Measurements from ENCODE around the gene LDB2.

The LDB2 gene

DNA sequence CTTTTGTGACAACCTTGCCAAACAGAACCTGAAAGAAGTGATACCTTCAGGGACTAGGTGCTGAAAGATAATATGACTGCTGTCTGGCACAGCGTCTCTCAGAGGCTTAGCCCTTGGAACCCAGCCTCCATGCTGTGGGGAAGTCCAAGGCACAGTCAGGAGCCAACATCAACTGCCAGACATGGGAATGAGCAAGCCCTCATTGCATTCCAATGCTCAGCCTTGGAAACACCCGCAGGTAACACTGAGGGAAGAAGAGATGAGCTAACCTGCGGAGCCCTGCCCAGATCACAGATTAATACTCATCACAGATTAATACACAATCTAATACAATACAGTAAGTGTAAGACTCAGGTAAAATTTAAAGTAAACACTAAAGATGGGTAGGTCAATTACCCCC is 31.5 kb downstream of the LDB2 start:
- peaks cover 8% of the 10 kb centered on the region for H3K4me1 Mint-ChIP-seq
- peaks cover 23% of the 10 kb centered on the region for H3K36me3 Mint-ChIP-seq (ENCODE audit: low read depth)
- no peaks in the 10 kb centered on the region for H3K9me3 Mint-ChIP-seq
- no peak overlapping the region for H3K27ac Mint-ChIP-seq
- H3K27me3 Mint-ChIP-seq (ENCODE audit: low read depth, poor library complexity): no peaks in the 10 kb centered on the region
- TF ChIP-seq, protein P1, sequence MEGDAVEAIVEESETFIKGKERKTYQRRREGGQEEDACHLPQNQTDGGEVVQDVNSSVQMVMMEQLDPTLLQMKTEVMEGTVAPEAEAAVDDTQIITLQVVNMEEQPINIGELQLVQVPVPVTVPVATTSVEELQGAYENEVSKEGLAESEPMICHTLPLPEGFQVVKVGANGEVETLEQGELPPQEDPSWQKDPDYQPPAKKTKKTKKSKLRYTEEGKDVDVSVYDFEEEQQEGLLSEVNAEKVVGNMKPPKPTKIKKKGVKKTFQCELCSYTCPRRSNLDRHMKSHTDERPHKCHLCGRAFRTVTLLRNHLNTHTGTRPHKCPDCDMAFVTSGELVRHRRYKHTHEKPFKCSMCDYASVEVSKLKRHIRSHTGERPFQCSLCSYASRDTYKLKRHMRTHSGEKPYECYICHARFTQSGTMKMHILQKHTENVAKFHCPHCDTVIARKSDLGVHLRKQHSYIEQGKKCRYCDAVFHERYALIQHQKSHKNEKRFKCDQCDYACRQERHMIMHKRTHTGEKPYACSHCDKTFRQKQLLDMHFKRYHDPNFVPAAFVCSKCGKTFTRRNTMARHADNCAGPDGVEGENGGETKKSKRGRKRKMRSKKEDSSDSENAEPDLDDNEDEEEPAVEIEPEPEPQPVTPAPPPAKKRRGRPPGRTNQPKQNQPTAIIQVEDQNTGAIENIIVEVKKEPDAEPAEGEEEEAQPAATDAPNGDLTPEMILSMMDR (IDR thresholded peaks at IDR 0.05): no peak
- H3K4me3 Mint-ChIP-seq: no peak overlapping the region
- DNase-seq: no peak

- peaks cover 20% of the 10 kb centered on the region for H3K36me3 Mint-ChIP-seq (ENCODE audit: low read depth)
- no peak for DNase-seq
- H3K27ac Mint-ChIP-seq: peak overlapping the region; percentile 62
- TF ChIP-seq, protein P1 (IDR thresholded peaks at IDR 0.05): no peak
- peaks cover 8% of the 10 kb centered on the region for H3K4me1 Mint-ChIP-seq
- no peaks in the 10 kb centered on the region for H3K27me3 Mint-ChIP-seq (ENCODE audit: low read depth, poor library complexity)
- H3K4me3 Mint-ChIP-seq: no peak overlapping the region
- H3K9me3 Mint-ChIP-seq: no peaks in the 10 kb centered on the region
Observed at GRCh38 chr4:16865897-16866283, 32.6 kb downstream of the LDB2 start.

GRCh38 chr4:16865209-16865896 is 33.1 kb downstream of the LDB2 start:
- no peaks in the 10 kb centered on the region for H3K9me3 Mint-ChIP-seq
- DNase-seq: no peak
- no peak overlapping the region for H3K4me3 Mint-ChIP-seq
- H3K4me1 Mint-ChIP-seq: peaks cover 8% of the 10 kb centered on the region
- H3K27ac Mint-ChIP-seq: peak overlapping the region; percentile 62
- H3K27me3 Mint-ChIP-seq (ENCODE audit: low read depth, poor library complexity): no peaks in the 10 kb centered on the region
- peaks cover 19% of the 10 kb centered on the region for H3K36me3 Mint-ChIP-seq (ENCODE audit: low read depth)
- TF ChIP-seq, protein P1 (IDR thresholded peaks at IDR 0.05): no peak

GRCh38 chr4:16864199-16864598 is 34.2 kb downstream of the LDB2 start:
- no peaks in the 10 kb centered on the region for H3K9me3 Mint-ChIP-seq
- TF ChIP-seq, protein P1 (IDR thresholded peaks at IDR 0.05): no peak
- peaks cover 8% of the 10 kb centered on the region for H3K4me1 Mint-ChIP-seq
- peak overlapping the region; percentile 22 for H3K27ac Mint-ChIP-seq
- no peak overlapping the region for H3K4me3 Mint-ChIP-seq
- no peaks in the 10 kb centered on the region for H3K27me3 Mint-ChIP-seq (ENCODE audit: low read depth, poor library complexity)
- peaks cover 19% of the 10 kb centered on the region for H3K36me3 Mint-ChIP-seq (ENCODE audit: low read depth)
- DNase-seq: no peak

DNA sequence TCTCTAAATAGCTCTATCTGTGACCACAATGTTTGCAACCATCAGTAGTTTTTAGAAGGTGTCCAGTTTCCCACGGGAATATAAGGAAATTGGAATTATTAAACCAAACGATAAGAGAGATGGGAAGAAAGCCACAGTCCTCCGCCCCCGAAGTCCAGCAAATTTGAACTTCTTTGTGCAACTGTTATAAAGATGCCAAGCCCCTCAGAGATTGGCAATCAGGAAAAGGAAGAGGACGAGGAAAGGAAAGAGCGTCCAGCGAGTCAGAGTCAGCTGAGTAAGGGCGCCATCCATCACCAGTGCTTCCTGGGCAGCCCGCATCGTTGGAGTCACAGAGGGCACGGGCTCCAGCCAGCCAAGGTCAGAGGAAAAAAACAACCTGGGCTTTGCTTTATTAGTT is 35.7 kb downstream of the LDB2 start:
- DNase-seq: peak; percentile 8
- H3K27ac Mint-ChIP-seq: peak overlapping the region; percentile 25
- TF ChIP-seq, protein P1 (IDR thresholded peaks at IDR 0.05): no peak
- no peaks in the 10 kb centered on the region for H3K9me3 Mint-ChIP-seq
- no peak overlapping the region for H3K4me3 Mint-ChIP-seq
- no peaks in the 10 kb centered on the region for H3K27me3 Mint-ChIP-seq (ENCODE audit: low read depth, poor library complexity)
- peaks cover 19% of the 10 kb centered on the region for H3K36me3 Mint-ChIP-seq (ENCODE audit: low read depth)
- H3K4me1 Mint-ChIP-seq: peaks cover 8% of the 10 kb centered on the region

GRCh38 chr4:16860516-16860915 is 37.9 kb downstream of the LDB2 start:
- Mint-ChIP-seq H3K9me3 (no peaks in the 10 kb centered on the region), H3K4me3 (no peak overlapping the region), H3K4me1 (peaks cover 8% of the 10 kb centered on the region), H3K36me3 (ENCODE audit: low read depth) (peaks cover 13% of the 10 kb centered on the region), H3K27ac (no peak overlapping the region), H3K27me3 (ENCODE audit: low read depth, poor library complexity) (no peaks in the 10 kb centered on the region)
- DNase-seq: no peak
- TF ChIP-seq, protein P1 (IDR thresholded peaks at IDR 0.05): no peak

Data from nephron progenitor cell (in vitro differentiated cells).